Fibroblast of lung (primary cell): Measurements from ENCODE around the gene SDK1. TPM values are rescaled to one million over a fixed set of nuclear protein-coding genes. Genes with fewer than 3 reads are reported as not detected.
"Not testable (repeated sequence)": the region's sequence is repeated elsewhere in the genome, so short reads cannot be mapped to it uniquely, and the experiment has no call there.

Experiments
- DNase-seq, 2 donors: peaks; one replicate each; pipeline versions ENCODE4 v3.0.0 to v3.0.0-alpha.2; 2010; ENCODE audit warnings: low read depth in 2 of 2
- H2AFZ ChIP-seq: 2 replicates; pipeline ENCODE4 v1.5.1; 2012; ENCODE audit warnings: low read length, control low read depth, inconsistent platforms
- H3K27ac ChIP-seq: 2 replicates; pipeline ENCODE4 v1.5.1; 2011; ENCODE audit warnings: low read length, control low read depth; ENCODE audit not compliant: insufficient read depth
- H3K27me3 ChIP-seq: 2 replicates; pipeline ENCODE4 v1.5.1; 2011; ENCODE audit warnings: mild to moderate bottlenecking, low read length; ENCODE audit not compliant: control insufficient read depth, insufficient read depth
- H3K36me3 ChIP-seq: 2 replicates; pipeline ENCODE4 v1.5.1; 2011; ENCODE audit warnings: low read length; ENCODE audit not compliant: control insufficient read depth, insufficient read depth
- H3K4me1 ChIP-seq: 2 replicates; pipeline ENCODE4 v1.5.1; 2011; ENCODE audit warnings: low read length; ENCODE audit not compliant: control insufficient read depth, insufficient read depth; ENCODE audit errors: extremely low read depth
- H3K4me2 ChIP-seq: 2 replicates; pipeline ENCODE4 v1.5.1; 2011; ENCODE audit warnings: low read length, control low read depth; ENCODE audit not compliant: insufficient read depth; ENCODE audit errors: extremely low read depth
- H3K4me3 ChIP-seq, 4 experiments: fragments of 200-600 bp in 1 of 4; sonication (generic) in 1 of 4; replicated peaks in 1 of 4; 2 replicates each; pipeline ENCODE4 v1.5.1; 2011 to 2016; ENCODE audit warnings: low read length in 4 of 4, low read depth in 3 of 4, mild to moderate bottlenecking in 3 of 4, control low read depth in 2 of 4, inconsistent platforms in 1 of 4, mixed read lengths in 1 of 4; ENCODE audit not compliant: insufficient read depth in 1 of 4; ENCODE audit errors: control extremely low read depth in 1 of 4
- H3K79me2 ChIP-seq: 2 replicates; pipeline ENCODE4 v1.5.1; 2012; ENCODE audit warnings: mild to moderate bottlenecking, low read length, inconsistent platforms; ENCODE audit not compliant: control insufficient read depth, insufficient read depth
- H3K9ac ChIP-seq: 2 replicates; pipeline ENCODE4 v1.5.1; 2011; ENCODE audit warnings: mild to moderate bottlenecking, low read length, control low read depth; ENCODE audit not compliant: insufficient read depth
- H3K9me3 ChIP-seq: 2 replicates; pipeline ENCODE4 v1.5.1; 2012; ENCODE audit warnings: low read depth, low read length; ENCODE audit not compliant: control insufficient read depth, insufficient read depth
- H4K20me1 ChIP-seq: 2 replicates; pipeline ENCODE4 v1.5.1; 2011; ENCODE audit warnings: low read length; ENCODE audit not compliant: control insufficient read depth, insufficient read depth; ENCODE audit errors: extremely low read depth
- EZH2 ChIP-seq: IDR thresholded peaks from 2 replicates; pipeline ENCODE4 v1.5.1; 2012; ENCODE audit warnings: low read length, control low read depth, mild to moderate bottlenecking; ENCODE audit errors: missing control alignments
- polyA plus RNA-seq, 2 donors: library from polyadenylated mRNA; depleted of rRNA in 1 of 2; stranded (reverse) in 1 of 2; unstranded in 1 of 2; fragments of >200 nt; gene quantifications; 2 replicates each; pipeline ENCODE4 v1.2.1, GENCODE V29; 2011 to 2012; ENCODE audit warnings: missing spikeins in 1 of 2
- total RNA-seq: library from RNA; depleted of rRNA; stranded (reverse); fragments of >200 nt; gene quantifications from 2 replicates; pipeline ENCODE4 v1.2.1, GENCODE V29; 2014
- TF ChIP-seq, protein P1 (sequence below), 2 donors: IDR thresholded peaks in 1 of 2; conservative IDR thresholded peaks in 1 of 2; 1 replicate in 1 of 2; 2 replicates in 1 of 2; pipeline ENCODE4 v1.5.1; 2011 to 2012; ENCODE audit warnings: low read length in 2 of 2, control low read depth in 1 of 2, inconsistent platforms in 1 of 2, low read depth in 1 of 2, mild to moderate bottlenecking in 1 of 2

Gene SDK1
- total and polyA plus RNA-seq, 2 donors (not counting 1 experiment from before 2014, with no cell fraction given) = 1.0 to 8.6 TPM

DNA sequence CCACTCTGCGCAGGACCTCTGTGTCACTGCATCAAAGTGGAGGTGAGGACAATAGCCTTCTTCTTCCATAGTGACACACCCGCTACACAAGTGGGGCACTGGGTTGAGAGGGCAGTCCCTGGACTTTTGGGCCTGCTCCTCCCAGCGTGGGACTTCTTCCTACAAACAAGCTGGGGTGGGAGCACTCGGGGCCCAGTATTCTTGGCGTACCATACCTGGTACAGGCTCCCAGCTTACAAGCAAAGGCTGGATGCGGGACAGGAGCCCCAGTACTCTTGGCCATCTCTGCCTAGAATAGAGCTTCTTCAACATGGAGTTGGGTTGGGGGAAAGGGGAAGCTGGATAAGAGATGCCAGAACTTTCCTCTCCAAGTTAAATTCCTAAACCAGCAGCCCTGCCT lies 954.3 kb downstream of the SDK1 start:
- DNase-seq = no peak
- Histone ChIP-seq H3K79me2 (no peaks in the 10 kb centered on the region), H3K36me3 (no peaks in the 10 kb centered on the region), H4K20me1 (no peaks in the 10 kb centered on the region), H3K4me3 (no peak overlapping the region), H3K9me3 (no peaks in the 10 kb centered on the region), H2AFZ (no peak overlapping the region), H3K27ac (no peak overlapping the region), H3K9ac (no peak overlapping the region), H3K4me1 (no peaks in the 10 kb centered on the region), H3K27me3 (no peaks in the 10 kb centered on the region), H3K4me2 (no peak overlapping the region)
- no peak for TF ChIP-seq EZH2
- TF ChIP-seq, protein P1, sequence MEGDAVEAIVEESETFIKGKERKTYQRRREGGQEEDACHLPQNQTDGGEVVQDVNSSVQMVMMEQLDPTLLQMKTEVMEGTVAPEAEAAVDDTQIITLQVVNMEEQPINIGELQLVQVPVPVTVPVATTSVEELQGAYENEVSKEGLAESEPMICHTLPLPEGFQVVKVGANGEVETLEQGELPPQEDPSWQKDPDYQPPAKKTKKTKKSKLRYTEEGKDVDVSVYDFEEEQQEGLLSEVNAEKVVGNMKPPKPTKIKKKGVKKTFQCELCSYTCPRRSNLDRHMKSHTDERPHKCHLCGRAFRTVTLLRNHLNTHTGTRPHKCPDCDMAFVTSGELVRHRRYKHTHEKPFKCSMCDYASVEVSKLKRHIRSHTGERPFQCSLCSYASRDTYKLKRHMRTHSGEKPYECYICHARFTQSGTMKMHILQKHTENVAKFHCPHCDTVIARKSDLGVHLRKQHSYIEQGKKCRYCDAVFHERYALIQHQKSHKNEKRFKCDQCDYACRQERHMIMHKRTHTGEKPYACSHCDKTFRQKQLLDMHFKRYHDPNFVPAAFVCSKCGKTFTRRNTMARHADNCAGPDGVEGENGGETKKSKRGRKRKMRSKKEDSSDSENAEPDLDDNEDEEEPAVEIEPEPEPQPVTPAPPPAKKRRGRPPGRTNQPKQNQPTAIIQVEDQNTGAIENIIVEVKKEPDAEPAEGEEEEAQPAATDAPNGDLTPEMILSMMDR (conservative IDR thresholded peaks at IDR 0.05 in 1 of 2, IDR thresholded peaks at IDR 0.05 in 1 of 2; ENCODE audit: low read depth in 1 of 2, low read length in 2 of 2) = no peak

DNA sequence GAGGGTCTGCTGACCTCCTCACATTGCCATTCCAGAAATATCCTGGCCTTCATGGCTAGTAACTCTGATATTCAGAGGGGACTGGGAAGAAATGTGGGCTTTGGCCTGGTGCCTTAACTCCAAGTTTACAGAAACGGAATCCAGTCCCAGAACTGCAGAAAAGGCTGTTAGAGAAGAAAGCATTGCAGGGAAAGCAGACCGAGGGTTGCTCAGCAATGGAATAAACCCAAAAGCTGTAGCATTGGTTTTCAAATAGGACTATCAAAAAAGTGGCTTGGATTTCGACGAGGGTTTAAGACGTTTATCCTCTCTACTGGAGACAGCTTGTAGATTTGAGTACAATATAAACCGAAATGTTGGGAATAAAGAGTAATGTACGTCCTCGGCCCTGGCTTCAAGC lies 955.2 kb downstream of the SDK1 start:
- DNase-seq = peak in 1 of 2 donors; percentile 25

DNA sequence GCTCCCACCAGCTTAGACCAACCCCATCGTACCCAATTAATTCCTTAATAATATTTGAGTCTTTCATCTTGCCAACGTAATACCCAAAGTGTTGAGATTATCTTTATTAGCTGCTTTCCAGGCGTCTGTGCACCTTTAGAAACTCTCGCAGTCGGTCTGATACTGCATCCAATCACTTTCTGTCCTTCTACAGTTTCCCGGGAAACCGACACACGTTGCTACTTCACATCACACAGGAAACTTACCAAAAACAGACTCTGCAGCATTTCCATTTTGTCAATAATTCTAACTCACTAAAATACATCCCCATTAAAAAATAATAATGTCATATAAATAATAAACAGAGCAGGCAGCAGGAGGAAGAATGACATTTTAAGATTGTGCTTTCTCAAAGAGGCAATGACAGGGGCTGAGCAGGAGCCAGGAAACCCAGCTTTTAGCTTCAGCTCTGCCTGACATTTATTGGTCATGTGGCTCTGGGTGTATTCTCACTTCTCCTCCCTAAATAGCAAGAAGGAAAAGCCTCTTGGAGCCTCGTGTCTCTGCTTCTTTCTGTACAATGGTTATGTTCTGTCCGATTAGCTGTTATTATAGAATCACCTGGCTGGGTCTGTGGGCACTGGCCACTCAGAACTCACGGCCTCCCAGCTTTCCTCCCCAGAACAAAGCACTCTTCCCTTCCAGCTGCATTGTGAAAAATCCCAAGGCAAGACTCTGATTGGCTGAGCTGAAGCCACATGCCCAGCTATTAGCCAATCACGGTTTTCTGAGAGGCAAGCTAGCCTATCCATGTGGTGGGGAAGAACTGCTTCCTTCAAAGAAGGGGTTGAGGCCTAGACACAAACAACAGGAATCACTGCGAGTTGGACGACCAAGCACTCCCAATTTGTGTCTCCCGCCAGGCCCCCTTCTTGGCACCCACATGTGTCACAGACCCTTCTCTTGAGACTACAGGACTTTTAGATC lies 956.4 kb downstream of the SDK1 start:
- TF ChIP-seq, protein P1 (conservative IDR thresholded peaks at IDR 0.05 in 1 of 2, IDR thresholded peaks at IDR 0.05 in 1 of 2; ENCODE audit: low read depth in 1 of 2, low read length in 2 of 2) = no peak
- no peak for TF ChIP-seq EZH2
- Histone ChIP-seq H3K79me2 (no peaks in the 10 kb centered on the region), H3K9me3 (no peaks in the 10 kb centered on the region), H3K4me2 (no peak overlapping the region), H4K20me1 (no peaks in the 10 kb centered on the region), H3K36me3 (no peaks in the 10 kb centered on the region), H3K4me1 (no peaks in the 10 kb centered on the region), H3K27ac (no peak overlapping the region), H3K4me3 (no peak overlapping the region), H3K9ac (no peak overlapping the region), H3K27me3 (no peaks in the 10 kb centered on the region), H2AFZ (no peak overlapping the region)
- DNase-seq = no peak

More for the DNA sequence above, 955.2 kb downstream of the SDK1 start:
- H3K4me2 ChIP-seq = no peak overlapping the region
- H4K20me1 ChIP-seq = no peaks in the 10 kb centered on the region
- no peaks in the 10 kb centered on the region for H3K36me3 ChIP-seq
- H3K27me3 ChIP-seq = no peaks in the 10 kb centered on the region
- H3K9ac ChIP-seq = no peak overlapping the region
- no peak overlapping the region for H3K27ac ChIP-seq
- no peaks in the 10 kb centered on the region for H3K79me2 ChIP-seq
- H3K4me3 ChIP-seq = no peak overlapping the region
- H3K9me3 ChIP-seq = no peaks in the 10 kb centered on the region
- H2AFZ ChIP-seq = no peak overlapping the region
- TF ChIP-seq, protein P1 (conservative IDR thresholded peaks at IDR 0.05 in 1 of 2, IDR thresholded peaks at IDR 0.05 in 1 of 2; ENCODE audit: low read depth in 1 of 2, low read length in 2 of 2) = no peak
- no peak for TF ChIP-seq EZH2
- no peaks in the 10 kb centered on the region for H3K4me1 ChIP-seq

DNA sequence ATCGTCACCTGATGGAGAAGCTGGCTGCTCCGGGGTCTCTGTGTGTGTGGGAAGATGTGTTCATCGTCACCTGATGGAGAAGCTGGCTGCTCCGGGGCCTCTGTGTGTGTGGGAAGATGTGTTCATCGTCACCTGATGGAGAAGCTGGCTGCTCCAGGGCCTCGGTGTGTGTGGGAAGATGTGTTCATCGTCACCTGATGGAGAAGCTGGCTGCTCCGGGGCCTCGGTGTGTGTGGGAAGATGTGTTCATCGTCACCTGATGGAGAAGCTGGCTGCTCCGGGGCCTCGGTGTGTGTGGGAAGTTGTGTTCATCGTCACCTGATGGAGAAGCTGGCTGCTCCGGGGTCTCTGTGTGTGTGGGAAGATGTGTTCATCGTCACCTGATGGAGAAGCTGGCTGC lies 959.1 kb downstream of the SDK1 start:
- DNase-seq, H3K9me3 ChIP-seq, H3K4me1 ChIP-seq, H3K36me3 ChIP-seq, H4K20me1 ChIP-seq, H3K4me3 ChIP-seq, H3K27ac ChIP-seq, H3K9ac ChIP-seq, H3K4me2 ChIP-seq, H3K79me2 ChIP-seq, H3K27me3 ChIP-seq, H2AFZ ChIP-seq: not testable (repeated sequence)
